GM12891 (cell line): ENCODE measurements around the gene SETD2.
"Not testable (repeated sequence)": the region's sequence is repeated elsewhere in the genome, so short reads cannot be mapped to it uniquely, and the experiment has no call there.

Experiments used
- DNase-seq: peaks from one replicate; pipeline ENCODE4 v3.0.0; 2011; ENCODE audit warnings: low spot score; ENCODE audit not compliant: insufficient read length
- FAIRE-seq: peaks from 2 replicates; lab custom pipeline; 2011; peaks lifted over from hg19 to GRCh38; lab: Jason Lieb, UNC
- PAX5 ChIP-seq: IDR thresholded peaks from 2 replicates; pipeline ENCODE4 v1.6.1; 2011; ENCODE audit warnings: low read length, moderate library complexity, mild to moderate bottlenecking; ENCODE audit not compliant: insufficient read depth, severe bottlenecking
- POLR2A ChIP-seq: IDR thresholded peaks from 2 replicates; pipeline ENCODE4 v1.6.1; 2011; ENCODE audit warnings: low read depth, low read length, control low read depth
- POLR2AphosphoS5 ChIP-seq: IDR thresholded peaks from 2 replicates; pipeline ENCODE4 v1.6.1; 2011; ENCODE audit warnings: low read depth, low read length, control low read depth
- POU2F2 ChIP-seq: IDR thresholded peaks from 2 replicates; pipeline ENCODE4 v1.6.1; 2011; ENCODE audit warnings: low read depth, mild to moderate bottlenecking, control low read depth, low read length, moderate library complexity
- SPI1 ChIP-seq: IDR thresholded peaks from 2 replicates; pipeline ENCODE4 v1.6.1; 2011; ENCODE audit warnings: low read depth, low read length, control low read depth
- TAF1 ChIP-seq: IDR thresholded peaks from 2 replicates; pipeline ENCODE4 v1.6.1; 2011; ENCODE audit warnings: low read depth, low read length, control low read depth

The SETD2 gene

GRCh38 chr3:47065058-47065457 is 98.9 kb downstream of the SETD2 start:
- TF ChIP-seq POU2F2: no peak
- no peak for TF ChIP-seq POLR2A
- TF ChIP-seq PAX5: no peak
- no peak for TF ChIP-seq POLR2AphosphoS5
- no peak for TF ChIP-seq SPI1
- TF ChIP-seq TAF1: no peak
- DNase-seq (no peak), FAIRE-seq (no peak)

- DNase-seq (no peak), FAIRE-seq (no peak)
- TF ChIP-seq POU2F2 (no peak), POLR2AphosphoS5 (no peak), PAX5 (no peak), TAF1 (no peak), POLR2A (no peak), SPI1 (no peak)
These were observed 106.7 kb downstream of the SETD2 start for GRCh38 chr3:47057212-47057671.

- TF ChIP-seq POLR2AphosphoS5: no peak
- no peak for FAIRE-seq
- no peak for DNase-seq
These were observed 107.2 kb downstream of the SETD2 start for GRCh38 chr3:47056705-47057104.

- DNase-seq: no peak
- peak; percentile 74 for FAIRE-seq
- TF ChIP-seq POU2F2: no peak
- TF ChIP-seq POLR2AphosphoS5: no peak
- TF ChIP-seq SPI1: no peak
These were observed 109.5 kb downstream of the SETD2 start for GRCh38 chr3:47054412-47054811.

GRCh38 chr3:47047673-47048072 is 116.2 kb downstream of the SETD2 start:
- FAIRE-seq: peak; percentile 45
- TF ChIP-seq POLR2AphosphoS5 (no peak), POLR2A (no peak), PAX5 (no peak), SPI1 (no peak), POU2F2 (no peak), TAF1 (no peak)
- no peak for DNase-seq

- FAIRE-seq (no peak), DNase-seq (no peak)
- TF ChIP-seq TAF1: no peak
These were observed 116.8 kb downstream of the SETD2 start for GRCh38 chr3:47047069-47047468.

GRCh38 chr3:47042231-47042791 is 121.6 kb downstream of the SETD2 start:
- TF ChIP-seq POLR2AphosphoS5: no peak
- no peak for TF ChIP-seq POLR2A
- TF ChIP-seq PAX5: no peak
- no peak for TF ChIP-seq POU2F2
- no peak for TF ChIP-seq SPI1
- TF ChIP-seq TAF1: no peak
- DNase-seq: no peak
- FAIRE-seq: no peak

- no peak for TF ChIP-seq PAX5
- TF ChIP-seq POLR2AphosphoS5: no peak
- TF ChIP-seq SPI1: no peak
- TF ChIP-seq POU2F2: no peak
- no peak for TF ChIP-seq TAF1
- DNase-seq (no peak), FAIRE-seq (no peak)
These were observed 122.8 kb downstream of the SETD2 start for GRCh38 chr3:47041114-47041513.

- not testable (repeated sequence) for FAIRE-seq, DNase-seq
These were observed 126.6 kb downstream of the SETD2 start for GRCh38 chr3:47037302-47037701.

GRCh38 chr3:47036145-47036544 is 127.8 kb downstream of the SETD2 start:
- DNase-seq (no peak), FAIRE-seq (no peak)
- no peak for TF ChIP-seq POLR2A
- no peak for TF ChIP-seq TAF1

- TF ChIP-seq POLR2A: no peak
- no peak for TF ChIP-seq POU2F2
- no peak for TF ChIP-seq TAF1
- no peak for TF ChIP-seq POLR2AphosphoS5
- no peak for TF ChIP-seq SPI1
- no peak for TF ChIP-seq PAX5
- DNase-seq: no peak
- no peak for FAIRE-seq
These were observed 128.3 kb downstream of the SETD2 start for GRCh38 chr3:47035645-47036044.

GRCh38 chr3:47034868-47035489 is 128.9 kb downstream of the SETD2 start:
- DNase-seq (no peak), FAIRE-seq (no peak)
- TF ChIP-seq SPI1: no peak
- TF ChIP-seq POLR2A: no peak
- no peak for TF ChIP-seq TAF1
- TF ChIP-seq POLR2AphosphoS5: no peak
- TF ChIP-seq POU2F2: no peak
- TF ChIP-seq PAX5: no peak

- DNase-seq: not testable (repeated sequence)
- peak; percentile 85 for FAIRE-seq
These were observed 132.9 kb downstream of the SETD2 start for GRCh38 chr3:47031041-47031440.
